Tongue (tissue), 2 donors: ENCODE results near the gene PRSS2. TPM values are rescaled to one million over a fixed set of nuclear protein-coding genes. Genes with fewer than 3 reads are reported as not detected.
"Not testable (repeated sequence)": the region's sequence is repeated elsewhere in the genome, so short reads cannot be mapped to it uniquely, and the experiment has no call there.

ENCODE experiments used
- DNase-seq: peaks from one replicate; pipeline ENCODE4 v3.0.0-alpha.2; 2015
- total RNA-seq: library from RNA; depleted of rRNA; stranded (reverse); fragments of >200 nt; gene quantifications from one replicate; pipeline ENCODE4 v1.2.3, GENCODE V29; 2014

The PRSS2 gene
- total RNA-seq, 1 donor from 2014 or later: not detected

DNA sequence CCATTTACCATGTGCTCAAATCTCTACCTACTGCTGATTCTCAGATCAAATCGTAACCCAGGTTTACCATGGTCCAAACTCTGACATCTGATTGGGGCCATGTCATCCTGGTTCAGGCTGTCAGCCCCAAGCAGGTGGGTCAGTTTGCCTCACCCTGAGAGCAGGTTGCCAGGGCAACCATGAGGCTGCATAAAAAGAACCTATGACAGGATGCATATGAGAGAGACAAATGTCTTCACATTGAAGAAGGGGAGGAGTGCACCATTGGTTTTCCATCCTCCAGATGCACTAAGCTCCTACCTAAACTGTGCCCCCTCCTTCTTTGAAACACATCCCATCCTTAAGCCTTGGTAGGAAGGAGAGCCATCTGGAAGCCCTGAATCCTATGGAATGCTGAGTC, 11.3 kb upstream of the PRSS2 start:
- no peak for DNase-seq

DNA sequence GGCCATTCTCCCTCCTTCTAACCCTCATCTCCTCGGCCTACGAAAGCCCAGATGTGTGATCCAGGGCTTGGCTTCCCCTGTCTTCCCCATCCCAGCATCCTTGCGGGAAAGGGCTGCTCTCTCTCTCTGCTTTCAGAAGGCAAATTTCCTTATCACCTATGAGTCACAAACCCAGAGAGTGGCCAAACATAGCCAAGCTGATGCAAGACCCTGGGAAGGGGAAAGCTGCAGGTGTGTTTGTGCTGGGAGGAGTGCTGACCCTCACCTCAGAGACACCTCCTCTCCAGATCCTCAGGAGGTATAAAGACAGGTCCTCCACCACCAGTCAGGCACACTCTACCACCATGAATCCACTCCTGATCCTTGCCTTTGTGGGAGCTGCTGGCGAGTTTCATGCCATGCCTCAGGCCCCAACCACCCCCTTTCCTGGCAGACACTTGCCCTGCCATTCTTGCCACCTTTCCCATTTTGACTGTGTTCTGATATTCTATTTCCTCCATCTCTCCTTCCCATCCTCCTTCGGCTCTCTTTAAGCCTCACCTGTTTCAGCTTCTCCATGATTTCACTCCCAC, 10.6 kb upstream of the PRSS2 start:
- no peak for DNase-seq

DNA sequence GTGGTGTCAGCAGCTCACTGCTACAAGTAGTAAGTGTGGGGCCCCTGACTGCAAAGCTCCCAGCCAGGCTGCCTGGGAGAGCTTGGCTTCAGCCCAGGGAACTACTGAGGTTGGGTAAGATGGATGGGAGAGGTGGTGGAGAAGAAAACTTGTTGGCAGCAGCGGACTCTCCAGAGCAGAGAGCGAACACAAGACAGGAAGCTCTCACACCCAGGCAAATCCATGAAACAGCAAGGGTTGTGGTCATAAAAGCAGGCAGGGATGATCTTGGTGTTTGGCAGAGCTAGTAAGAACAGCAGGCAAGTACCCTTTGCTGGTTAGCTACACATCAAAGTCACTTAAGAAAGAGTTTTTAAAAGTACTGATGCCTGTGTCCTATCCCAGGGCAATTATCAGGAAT, 9.2 kb upstream of the PRSS2 start:
- DNase-seq: not testable (repeated sequence)

DNA sequence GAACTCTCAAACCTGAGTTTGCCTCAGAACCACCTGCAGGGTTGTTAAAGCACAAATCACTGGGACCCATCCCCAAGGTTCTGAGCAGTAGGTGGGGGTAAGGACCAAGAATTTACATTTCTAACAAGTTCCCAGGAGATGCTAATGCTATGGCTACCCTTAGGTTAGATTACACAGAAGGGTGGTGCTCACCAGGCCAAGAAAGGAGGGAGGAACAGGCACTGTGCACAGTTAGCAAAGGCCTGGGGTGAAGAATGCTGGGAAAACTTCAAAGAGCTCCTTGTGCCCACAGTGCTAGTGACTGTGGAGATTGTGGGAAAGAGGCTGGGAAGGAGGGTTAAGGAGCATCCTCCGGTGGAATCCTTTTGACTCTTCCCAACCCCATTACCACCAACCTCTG, 8.7 kb upstream of the PRSS2 start:
- no peak for DNase-seq

DNA sequence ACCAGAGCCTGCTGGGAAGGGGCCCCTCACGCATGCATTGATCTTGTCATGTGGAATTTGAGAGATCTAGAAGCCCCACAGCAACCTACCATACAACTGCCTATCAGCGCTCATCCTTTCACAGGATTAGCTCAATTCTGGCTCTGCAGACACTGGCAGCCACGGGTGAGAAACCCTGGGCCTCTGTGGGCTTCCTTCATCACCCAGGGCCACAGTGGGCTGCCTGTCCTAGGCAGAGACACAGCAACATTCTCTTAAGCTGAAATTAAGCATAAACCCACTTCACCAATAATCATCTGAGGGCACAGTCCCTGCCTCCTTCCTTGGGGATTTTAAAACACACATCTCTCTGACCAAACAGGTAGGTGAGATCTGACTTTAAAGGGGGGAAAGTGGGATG, 3.3 kb upstream of the PRSS2 start:
- DNase-seq: no peak

DNA sequence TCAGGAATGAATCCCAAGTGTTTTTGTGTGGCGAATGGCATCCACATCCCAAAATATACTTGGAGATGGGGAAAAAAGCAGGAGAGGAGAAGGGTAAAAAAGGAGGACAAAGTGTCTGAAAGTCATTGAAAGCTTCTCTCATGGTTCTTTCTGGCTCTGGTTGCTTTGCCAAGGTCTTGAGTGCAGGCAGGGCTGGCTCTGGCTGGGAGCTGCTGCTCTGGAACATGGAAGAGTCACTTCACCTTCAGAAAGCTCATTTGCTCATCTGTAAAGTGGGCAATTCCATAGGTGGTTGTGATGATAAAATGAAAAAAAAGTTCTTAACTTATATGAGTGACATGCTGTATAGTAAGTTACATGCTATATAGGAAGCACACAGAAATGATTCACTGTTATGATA, 2.9 kb upstream of the PRSS2 start:
- DNase-seq: no peak

DNA sequence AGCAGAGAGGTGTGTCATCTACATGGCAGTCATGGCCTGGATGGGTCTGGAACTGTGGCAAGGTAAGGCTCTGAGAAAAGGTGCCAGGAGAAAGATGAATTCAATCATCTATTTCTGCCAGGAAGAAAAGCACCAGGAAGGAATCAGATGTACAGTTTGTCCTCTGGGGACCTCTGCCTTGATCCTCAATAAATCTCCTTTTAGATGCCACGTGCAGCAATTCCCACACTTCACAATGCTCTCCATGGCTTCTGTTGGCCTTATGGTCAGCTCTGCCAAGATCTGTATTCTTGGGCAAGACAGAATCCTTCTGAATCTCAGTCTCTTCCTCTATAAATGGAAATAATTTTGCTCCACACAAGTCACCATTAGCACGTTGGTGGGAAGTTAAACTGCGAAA, 1.9 kb upstream of the PRSS2 start:
- DNase-seq: not testable (repeated sequence)

DNA sequence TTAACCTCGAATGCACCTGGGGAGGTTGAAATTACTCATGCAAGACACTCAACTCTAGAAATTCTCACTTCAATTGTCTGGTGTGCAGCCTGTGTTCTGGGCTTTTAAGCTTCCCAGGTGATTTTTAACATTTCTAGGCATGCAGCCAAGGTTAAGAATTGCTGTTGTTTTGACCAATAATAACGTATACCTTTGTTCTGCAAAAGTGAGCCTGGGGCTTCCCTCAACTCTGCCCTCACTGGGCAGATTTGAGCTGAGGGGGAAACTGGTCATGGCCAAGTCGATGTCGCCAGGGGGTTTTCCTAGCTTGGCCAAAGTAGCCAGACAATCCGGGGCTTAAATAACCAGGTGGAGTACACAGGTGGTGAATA, 568 bp downstream of the PRSS2 start:
- DNase-seq: no peak

DNA sequence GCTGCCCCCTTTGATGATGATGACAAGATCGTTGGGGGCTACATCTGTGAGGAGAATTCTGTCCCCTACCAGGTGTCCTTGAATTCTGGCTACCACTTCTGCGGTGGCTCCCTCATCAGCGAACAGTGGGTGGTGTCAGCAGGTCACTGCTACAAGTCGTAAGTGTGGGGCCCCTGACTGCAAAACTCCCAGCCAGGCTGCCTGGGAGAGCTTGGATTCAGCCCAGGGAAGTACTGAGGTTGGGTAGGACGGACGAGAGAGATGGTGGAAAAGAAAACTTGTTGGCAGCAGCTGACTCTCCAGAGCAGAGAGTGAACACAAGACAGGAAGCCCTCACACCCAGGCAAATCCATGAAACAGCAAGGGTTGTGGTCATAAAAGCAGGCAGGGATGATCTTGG, 1.3 kb downstream of the PRSS2 start:
- no peak for DNase-seq

DNA sequence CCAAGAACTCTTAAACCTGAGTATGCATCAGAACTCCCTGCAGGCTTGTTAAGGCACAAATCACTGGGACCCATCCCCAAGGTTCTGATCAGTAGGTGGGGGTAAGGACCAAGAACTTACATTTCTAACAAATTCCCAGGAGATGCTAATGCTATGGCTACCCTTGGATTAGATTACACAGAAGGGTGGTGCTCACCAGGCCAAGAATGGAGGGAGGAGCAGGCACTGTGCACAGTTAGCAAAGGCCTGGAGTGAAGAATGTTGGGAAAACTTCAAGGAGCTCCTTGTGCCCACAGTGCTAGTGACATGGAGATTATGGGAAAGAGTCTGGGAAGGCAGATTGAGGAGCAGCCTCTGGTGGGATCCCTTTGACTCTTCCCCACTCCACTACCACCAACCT, 1.9 kb downstream of the PRSS2 start:
- DNase-seq: no peak

DNA sequence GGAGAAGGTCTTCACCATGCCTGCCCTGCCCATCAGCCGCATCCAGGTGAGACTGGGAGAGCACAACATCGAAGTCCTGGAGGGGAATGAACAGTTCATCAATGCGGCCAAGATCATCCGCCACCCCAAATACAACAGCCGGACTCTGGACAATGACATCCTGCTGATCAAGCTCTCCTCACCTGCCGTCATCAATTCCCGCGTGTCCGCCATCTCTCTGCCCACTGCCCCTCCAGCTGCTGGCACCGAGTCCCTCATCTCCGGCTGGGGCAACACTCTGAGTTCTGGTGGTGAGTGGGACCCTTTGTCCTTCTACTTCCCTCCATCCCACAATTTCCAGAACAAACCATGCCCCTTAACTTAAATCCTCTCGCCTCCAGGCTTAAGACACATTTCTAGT, 2.5 kb downstream of the PRSS2 start:
- DNase-seq: no peak

DNA sequence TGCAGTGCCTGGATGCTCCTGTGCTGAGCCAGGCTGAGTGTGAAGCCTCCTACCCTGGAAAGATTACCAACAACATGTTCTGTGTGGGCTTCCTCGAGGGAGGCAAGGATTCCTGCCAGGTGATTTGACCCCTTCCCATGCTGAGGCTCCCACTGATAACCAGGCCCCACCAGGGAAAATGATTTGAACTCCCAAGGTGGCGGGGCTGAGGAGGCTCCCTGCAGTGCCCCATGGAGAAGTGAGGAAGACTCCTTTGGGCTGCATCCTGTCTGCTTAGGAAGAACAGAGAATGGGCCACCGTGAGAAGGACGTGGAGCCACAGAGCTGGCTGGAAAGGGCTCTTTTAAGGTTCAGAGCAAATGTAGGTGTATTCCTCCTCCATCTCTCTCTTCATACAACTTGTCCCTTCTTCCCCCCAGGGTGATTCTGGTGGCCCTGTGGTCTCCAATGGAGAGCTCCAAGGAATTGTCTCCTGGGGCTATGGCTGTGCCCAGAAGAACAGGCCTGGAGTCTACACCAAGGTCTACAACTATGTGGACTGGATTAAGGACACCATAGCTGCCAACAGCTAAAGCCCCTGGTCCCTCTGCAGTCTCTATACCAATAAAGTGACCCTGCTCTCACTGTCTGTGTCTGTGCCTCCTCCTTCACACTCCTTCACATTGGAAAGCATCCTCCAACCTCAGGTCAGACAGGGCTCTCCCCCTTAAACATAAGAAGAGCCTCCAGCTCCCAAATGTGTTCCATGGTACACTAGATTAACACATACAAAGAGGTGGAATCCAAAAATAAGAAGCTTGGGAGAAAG, 3.4 kb downstream of the PRSS2 start:
- no peak for DNase-seq

DNA sequence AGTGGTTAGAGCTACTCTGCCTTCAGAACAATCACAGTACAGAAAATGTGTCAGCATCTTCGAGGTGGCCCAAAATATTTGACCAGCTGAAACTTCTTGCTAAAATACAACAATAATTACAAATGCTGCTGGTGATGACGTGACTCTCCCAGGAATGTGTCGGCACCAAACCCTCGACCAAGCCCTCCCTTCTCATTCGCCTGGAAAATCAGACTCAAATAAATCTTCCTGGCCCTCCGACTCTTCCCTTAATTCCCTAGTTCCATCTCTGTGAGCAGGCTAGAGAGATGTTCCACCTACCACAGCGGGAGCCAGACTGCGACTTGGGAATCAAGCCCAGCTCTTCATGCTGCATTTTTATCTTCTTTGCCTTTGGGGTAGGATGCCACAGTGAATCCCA, 4.1 kb downstream of the PRSS2 start:
- no peak for DNase-seq

DNA sequence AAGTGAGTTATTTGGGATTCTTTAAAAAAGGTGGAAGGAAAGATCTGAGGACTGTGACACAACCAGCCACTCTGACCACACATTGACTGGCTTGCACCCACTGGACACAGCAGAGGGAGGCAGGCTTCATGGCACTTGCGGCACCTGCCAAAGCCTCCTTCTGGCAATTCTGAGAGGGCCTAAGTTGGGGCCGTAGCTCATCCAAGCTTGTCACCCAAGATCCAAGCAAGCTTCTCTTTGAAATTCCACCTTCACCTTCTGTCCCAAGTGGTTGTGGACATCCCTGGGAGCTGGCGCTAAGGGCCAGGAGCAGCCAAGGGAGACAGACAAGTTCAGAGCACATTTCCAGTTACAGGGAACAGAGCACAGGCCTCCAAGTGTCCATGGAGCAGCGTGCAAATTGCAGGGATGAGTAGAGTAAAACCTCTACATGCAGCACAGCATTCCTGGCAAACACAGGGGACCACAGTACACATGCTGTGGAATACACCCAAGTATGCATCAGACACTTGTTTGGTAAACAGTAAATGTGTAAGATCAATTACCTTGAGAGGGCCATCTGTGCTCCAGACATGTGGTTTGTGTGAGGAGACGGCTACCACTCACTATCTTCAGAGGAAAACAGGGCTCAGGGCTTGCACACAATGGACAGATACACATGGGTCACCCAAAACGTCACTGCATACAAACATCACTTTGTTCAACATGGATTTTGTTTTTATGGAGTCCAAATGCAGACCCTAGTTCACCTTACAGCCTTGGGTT, 4.8 kb downstream of the PRSS2 start:
- DNase-seq: peak; percentile 20

DNA sequence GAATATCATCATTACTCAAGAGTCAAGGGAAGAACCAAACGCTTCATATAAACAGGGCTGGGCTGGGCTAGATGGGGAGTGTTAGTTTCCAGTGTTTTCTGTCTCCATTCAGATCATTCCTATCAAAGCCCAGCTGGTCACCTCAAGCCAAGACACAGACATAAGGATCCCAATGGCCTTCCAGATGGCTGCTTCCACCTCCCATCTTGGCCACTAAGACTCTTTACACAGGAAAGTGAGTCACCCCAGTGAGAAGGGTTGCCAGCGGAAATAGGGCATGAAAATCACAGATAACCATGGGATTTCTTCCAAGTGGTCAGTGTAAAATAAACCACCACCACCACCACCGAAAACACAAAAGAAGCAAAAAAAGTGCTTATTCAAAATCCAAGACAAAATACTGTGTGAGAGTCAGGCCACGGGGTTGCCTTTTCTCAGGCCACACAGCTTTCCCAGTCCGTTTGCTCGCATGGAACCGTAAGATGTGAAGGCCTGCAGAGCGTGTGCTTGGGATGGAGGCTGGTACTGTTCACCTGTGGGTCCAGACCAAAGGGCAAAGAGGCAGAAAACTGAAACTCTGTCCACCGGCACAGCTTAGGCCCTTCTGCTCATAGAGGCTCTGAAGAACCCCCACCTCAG, 5.6 kb downstream of the PRSS2 start:
- DNase-seq: no peak

DNA sequence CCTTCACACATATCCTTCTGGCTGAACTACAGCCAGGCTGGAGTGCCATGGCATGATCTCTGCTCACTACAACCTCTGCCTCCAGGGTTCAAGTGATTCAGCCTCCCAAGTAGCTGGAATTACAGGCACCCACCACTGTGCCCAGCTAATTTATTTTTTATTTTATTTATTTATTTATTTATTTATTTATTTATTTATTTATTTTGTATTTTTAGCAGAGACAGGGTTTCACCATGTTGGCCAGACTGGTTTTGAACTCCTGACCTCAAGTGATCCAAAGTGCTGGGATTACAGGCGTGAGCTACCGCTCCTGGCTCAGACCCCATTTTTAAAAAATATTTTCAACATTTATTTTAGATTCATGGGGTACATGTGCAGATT, 6.1 kb downstream of the PRSS2 start:
- DNase-seq: not testable (repeated sequence)

DNA sequence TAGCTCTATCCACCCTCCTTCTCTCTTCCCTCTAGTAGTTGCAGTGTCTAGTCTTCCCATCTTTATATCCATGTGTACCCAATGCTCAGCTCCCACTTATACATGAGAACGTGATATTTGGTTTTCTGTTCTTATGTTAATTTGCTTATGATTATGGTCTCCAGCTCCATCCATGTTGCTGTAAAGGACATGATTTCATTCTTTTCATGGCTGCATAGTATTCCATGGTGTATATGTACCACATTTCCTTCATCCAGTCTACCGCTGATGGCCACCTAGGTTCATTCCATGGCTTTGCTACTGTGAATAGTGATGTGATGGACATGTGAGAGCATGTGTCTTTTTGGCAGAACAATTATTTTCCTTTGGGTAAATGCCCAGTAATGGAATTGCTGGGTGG, 6.5 kb downstream of the PRSS2 start:
- DNase-seq: no peak

DNA sequence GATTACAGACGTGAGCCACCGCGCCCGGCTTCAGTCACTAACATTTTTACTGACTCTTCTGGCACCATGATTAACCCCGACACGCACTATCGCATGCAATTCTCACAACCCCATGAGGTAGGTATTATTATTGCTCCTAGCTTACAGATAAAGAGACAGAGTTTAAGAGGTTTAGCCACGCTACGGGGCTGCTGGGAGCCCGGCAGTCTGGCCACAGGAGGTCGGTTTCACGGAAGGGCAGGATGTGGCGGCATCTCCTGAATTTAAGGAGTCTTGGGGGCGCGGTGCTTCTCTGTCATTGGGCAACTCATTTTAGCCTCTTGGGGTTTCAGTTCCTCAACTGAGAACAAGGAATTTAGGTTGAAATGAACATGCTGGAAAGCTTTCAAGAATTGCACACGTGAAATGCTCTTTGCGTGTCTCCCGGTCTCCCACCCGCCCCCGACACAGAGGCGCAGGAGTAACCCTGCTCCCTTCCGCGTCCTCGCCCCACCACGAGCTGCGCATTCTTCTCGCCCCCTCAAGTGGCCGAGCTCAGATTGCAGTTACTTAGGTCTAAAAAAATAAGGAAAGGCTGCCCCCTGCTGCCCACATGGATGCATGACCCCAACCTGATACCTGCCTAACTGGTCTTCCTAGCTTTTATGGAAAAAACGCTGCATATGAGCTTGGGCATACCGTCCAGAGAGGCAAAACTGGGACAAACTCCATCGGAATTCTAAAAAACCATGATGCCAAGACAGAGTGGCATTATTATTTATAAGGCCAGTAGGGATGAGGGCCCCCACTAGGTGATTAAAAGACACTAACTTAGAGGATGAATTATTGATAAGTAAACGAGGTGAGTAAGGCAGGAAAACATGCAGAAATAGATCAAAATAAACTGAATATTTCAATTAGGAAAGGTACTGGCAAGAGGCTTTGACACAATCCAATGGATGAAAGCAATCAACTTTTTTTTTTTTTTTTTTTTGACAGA, 12.4 kb downstream of the PRSS2 start:
- peak; percentile 95 for DNase-seq

DNA sequence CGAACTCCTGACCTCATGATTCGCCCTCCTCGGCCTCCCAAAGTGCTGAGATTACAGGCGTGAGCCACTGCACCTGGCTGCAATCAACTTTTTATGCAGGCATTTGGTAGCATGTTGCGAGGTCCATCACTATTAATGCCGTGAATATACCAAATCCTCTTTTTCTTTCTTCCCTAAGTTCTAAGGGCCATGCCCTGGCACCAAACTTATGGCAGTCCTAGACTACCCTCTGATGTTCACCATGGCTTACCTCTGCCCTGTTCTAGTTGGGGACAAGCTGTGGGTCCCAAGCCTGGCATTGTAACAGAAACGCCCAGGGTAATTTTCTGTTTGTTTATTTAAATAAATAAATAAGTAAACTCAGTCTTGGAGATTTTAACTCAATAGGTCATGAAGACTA, 13.3 kb downstream of the PRSS2 start:
- no peak for DNase-seq

DNA sequence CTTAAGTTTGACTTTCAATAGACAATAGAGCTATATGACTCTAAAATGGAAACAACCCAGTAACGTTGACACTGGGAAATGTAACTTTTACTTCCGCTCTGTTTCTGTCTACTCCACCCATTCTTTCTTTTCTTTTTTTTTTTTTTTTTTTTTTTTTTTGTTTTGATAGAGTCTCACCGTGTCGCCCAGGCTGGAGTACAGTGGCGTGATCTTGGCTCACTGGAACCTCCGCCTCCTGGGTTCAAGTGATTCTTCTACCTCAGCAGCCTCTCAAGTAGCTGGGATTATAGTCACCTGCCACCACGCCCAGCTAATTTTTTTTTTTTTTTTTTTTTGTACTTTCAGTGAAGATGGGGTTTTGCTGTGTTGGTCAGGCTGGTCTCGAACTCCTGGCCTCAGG, 13.9 kb downstream of the PRSS2 start:
- DNase-seq: no peak

DNA sequence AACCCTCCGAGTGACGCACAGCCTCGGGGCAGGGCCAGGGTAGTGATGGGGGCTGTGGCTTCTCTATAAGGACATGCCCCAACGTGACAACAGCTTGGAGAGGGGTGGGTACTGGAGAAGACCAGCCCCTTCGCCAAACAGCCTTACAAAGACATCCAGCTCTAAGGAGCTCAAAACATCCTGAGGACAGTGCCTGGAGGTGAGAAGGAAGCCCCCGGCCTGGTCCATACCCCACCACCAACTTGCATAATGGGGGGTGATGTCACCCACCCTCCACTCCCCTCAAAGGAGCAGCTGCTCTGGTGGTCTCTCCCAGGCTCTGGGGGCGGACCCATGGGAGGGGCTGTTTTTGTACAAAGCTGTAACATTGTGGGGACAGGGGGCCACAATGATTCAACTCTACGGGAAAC, 15.1 kb downstream of the PRSS2 start:
- DNase-seq: no peak
